Sigmoid colon (tissue), 4 donors: Measurements from ENCODE around the gene SULT1A1.

ENCODE experiments used
- EP300 ChIP-seq, 4 donors: sonication (generic); formaldehyde crosslinking; IDR thresholded peaks; one replicate each; pipeline ENCODE4 v1.6.1; 2017; ENCODE audit warnings: antibody characterized with exemption in 4 of 4
- TF ChIP-seq, protein P1 (sequence below), 4 experiments: fragments of 450-650 bp in 3 of 4; fragments of 200-600 bp in 1 of 4; IDR thresholded peaks; one replicate each; pipeline ENCODE4 v1.5.1; 2016 to 2019; ENCODE audit warnings: antibody characterized with exemption in 4 of 4, mild to moderate bottlenecking in 3 of 4, moderate library complexity in 2 of 4

GRCh38 chr16:28558456-28558855 is 51.4 kb downstream of the SULT1A1 start:
- TF ChIP-seq EP300 (IDR thresholded peaks at IDR 0.05) = no peak
- TF ChIP-seq, protein P1, sequence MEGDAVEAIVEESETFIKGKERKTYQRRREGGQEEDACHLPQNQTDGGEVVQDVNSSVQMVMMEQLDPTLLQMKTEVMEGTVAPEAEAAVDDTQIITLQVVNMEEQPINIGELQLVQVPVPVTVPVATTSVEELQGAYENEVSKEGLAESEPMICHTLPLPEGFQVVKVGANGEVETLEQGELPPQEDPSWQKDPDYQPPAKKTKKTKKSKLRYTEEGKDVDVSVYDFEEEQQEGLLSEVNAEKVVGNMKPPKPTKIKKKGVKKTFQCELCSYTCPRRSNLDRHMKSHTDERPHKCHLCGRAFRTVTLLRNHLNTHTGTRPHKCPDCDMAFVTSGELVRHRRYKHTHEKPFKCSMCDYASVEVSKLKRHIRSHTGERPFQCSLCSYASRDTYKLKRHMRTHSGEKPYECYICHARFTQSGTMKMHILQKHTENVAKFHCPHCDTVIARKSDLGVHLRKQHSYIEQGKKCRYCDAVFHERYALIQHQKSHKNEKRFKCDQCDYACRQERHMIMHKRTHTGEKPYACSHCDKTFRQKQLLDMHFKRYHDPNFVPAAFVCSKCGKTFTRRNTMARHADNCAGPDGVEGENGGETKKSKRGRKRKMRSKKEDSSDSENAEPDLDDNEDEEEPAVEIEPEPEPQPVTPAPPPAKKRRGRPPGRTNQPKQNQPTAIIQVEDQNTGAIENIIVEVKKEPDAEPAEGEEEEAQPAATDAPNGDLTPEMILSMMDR (IDR thresholded peaks at IDR 0.05) = no peak
